ENCODE data around the gene CCNI2.
"Not testable (repeated sequence)": the region's sequence is repeated elsewhere in the genome, so short reads cannot be mapped to it uniquely, and the experiment has no call there.

CCNI2 gene

GRCh38 chr5:132785365-132785764 is 38.1 kb downstream of the CCNI2 start:
- DNase-seq, result no peak

GRCh38 chr5:132785864-132786263 is 38.6 kb downstream of the CCNI2 start:
- no peak for DNase-seq

- no peak for DNase-seq
Observed at GRCh38 chr5:132787076-132787475, 39.9 kb downstream of the CCNI2 start.

- no peak for DNase-seq
Observed at GRCh38 chr5:132788508-132788907, 41.3 kb downstream of the CCNI2 start.

- DNase-seq, result no peak
Observed at GRCh38 chr5:132788990-132789886, 42.0 kb downstream of the CCNI2 start.

- no peak for DNase-seq
Observed at GRCh38 chr5:132790201-132790865, 43.1 kb downstream of the CCNI2 start.

GRCh38 chr5:132791026-132791425 is 43.8 kb downstream of the CCNI2 start:
- no peak for DNase-seq

GRCh38 chr5:132797651-132798050 is 50.4 kb downstream of the CCNI2 start:
- no peak for DNase-seq

GRCh38 chr5:132799392-132799791 is 52.2 kb downstream of the CCNI2 start:
- no peak for DNase-seq

GRCh38 chr5:132800545-132800944 is 53.3 kb downstream of the CCNI2 start:
- no peak for DNase-seq

GRCh38 chr5:132802044-132802684 is 54.9 kb downstream of the CCNI2 start:
- no peak for DNase-seq

- not testable (repeated sequence) for DNase-seq
Observed at GRCh38 chr5:132802685-132803066, 55.5 kb downstream of the CCNI2 start.

All from activated CD4-positive, alpha-beta T cell treated with anti-CD3 and anti-CD28 coated beads, Interleukin-2, amount 50 U/mL, for 4 hours (primary cell).